Naive thymus-derived CD8-positive, alpha-beta T cell (primary cell): Measurements from ENCODE around the gene MINK1. TPM values are rescaled to one million over a fixed set of nuclear protein-coding genes. Genes with fewer than 3 reads are reported as not detected.
"Not testable (repeated sequence)": the region's sequence is repeated elsewhere in the genome, so short reads cannot be mapped to it uniquely, and the experiment has no call there.

Experiments
- ATAC-seq, 2 donors: fragments of 150-1000 bp; cut with Tn5 transposase in 1 of 2; sonication (Bioruptor Pico), chemical (Tn5 transposase) in 1 of 2; 1 replicate in 1 of 2; 2 replicates in 1 of 2; pipeline ENCODE4 v1.10.0; 2021; ENCODE audit warnings: mild to moderate bottlenecking in 2 of 2, moderate library complexity in 2 of 2
- POLR2A ChIA-PET: fragments of 350-600 bp; sonication (Branson Sonifier 250); formaldehyde crosslinking; loops from one replicate; lab custom pipeline; 2021; ENCODE audit warnings: antibody characterized with exemption; lab: Charles Lee
- DNase-seq, 10 donors: peaks; one replicate each; pipeline versions ENCODE4 v3.0.0 to v3.0.0-alpha.2; 2020 to 2022
- H3K27ac Mint-ChIP-seq, 10 donors: one replicate each; pipeline ENCODE4 v1.8.0; 2020 to 2022; ENCODE audit warnings: mild to moderate bottlenecking in 10 of 10, mixed read lengths in 10 of 10, moderate library complexity in 4 of 10, inconsistent platforms in 1 of 10
- H3K27me3 Mint-ChIP-seq, 5 donors: one replicate each; pipeline ENCODE4 v1.8.0; 2021 to 2022; ENCODE audit warnings: mixed read lengths in 5 of 5
- H3K36me3 Mint-ChIP-seq, 3 donors: one replicate each; pipeline ENCODE4 v1.8.0; 2020 to 2022; ENCODE audit warnings: mixed read lengths in 3 of 3, mild to moderate bottlenecking in 2 of 3, inconsistent platforms in 1 of 3
- H3K4me1 Mint-ChIP-seq, 4 donors: one replicate each; pipeline ENCODE4 v1.8.0; 2021 to 2022; ENCODE audit warnings: mixed read lengths in 4 of 4
- H3K4me3 Mint-ChIP-seq, 10 donors: one replicate each; pipeline ENCODE4 v1.8.0; 2020 to 2022; ENCODE audit warnings: mild to moderate bottlenecking in 10 of 10, mixed read lengths in 10 of 10, moderate library complexity in 6 of 10, inconsistent platforms in 1 of 10
- H3K9me3 Mint-ChIP-seq, 9 donors: one replicate each; pipeline ENCODE4 v1.8.0; 2020 to 2022; ENCODE audit warnings: mixed read lengths in 9 of 9, mild to moderate bottlenecking in 3 of 9, inconsistent platforms in 1 of 9, moderate library complexity in 1 of 9
- polyA plus RNA-seq, 3 donors: library from polyadenylated mRNA; unstranded; fragments of 300-500 nt; fragmentation: Illumina TruSeq; gene quantifications; one replicate each; pipeline ENCODE4 v1.2.3, GENCODE V29; 2021
- total RNA-seq, 8 experiments: library from RNA in 2 of 8; stranded (reverse) in 2 of 8; gene quantifications; one replicate each; pipeline ENCODE4 v1.2.3 and lab custom pipeline; 2021 to 2026

MINK1 gene
- total and polyA plus RNA-seq, 5 experiments from 2014 or later = 4.1 to 117 (median 12.9) TPM

DNA sequence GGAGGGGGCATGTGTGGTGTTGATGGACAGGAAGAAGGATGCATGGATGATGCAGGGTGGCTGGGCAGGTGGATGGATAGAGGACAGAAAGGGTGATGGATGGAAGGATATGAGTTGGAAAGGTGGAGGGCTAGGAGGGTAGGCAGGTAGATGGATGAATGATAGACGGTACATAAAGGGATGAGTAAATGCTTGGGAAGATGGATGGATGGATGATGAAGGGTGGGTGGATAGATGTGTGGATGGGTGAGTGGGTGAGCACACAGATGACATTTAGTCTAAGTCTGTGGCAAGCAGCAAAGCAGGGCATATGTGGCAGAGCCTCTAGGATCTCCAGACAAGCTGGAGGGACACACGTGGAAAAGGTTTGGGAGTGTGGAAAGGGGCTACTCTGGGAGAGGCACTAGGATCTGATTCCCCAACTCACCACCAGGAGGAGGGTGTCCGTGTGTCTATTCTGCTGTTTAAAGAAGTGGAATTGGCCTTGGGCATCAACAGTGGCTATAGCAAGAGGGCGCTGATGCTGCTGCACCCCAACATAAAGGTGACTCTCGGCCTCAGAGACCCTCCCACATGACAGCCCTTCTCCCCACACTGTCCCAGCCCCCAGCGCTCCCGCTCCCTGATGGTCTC lies 18.0 kb upstream of the MINK1 start:
- H3K36me3 Mint-ChIP-seq = peaks cover 0 to 14% (median 2%) of the 10 kb centered on the region in 3 donors
- ATAC-seq = no peak
- peaks cover 0 to 7% (median 2%) of the 10 kb centered on the region in 4 donors for H3K4me1 Mint-ChIP-seq
- no peak overlapping the region for H3K4me3 Mint-ChIP-seq
- no peaks in the 10 kb centered on the region for H3K27me3 Mint-ChIP-seq
- POLR2A ChIA-PET = no interaction called here
- H3K9me3 Mint-ChIP-seq = no peaks in the 10 kb centered on the region
- no peak for DNase-seq
- H3K27ac Mint-ChIP-seq = no peak overlapping the region

DNA sequence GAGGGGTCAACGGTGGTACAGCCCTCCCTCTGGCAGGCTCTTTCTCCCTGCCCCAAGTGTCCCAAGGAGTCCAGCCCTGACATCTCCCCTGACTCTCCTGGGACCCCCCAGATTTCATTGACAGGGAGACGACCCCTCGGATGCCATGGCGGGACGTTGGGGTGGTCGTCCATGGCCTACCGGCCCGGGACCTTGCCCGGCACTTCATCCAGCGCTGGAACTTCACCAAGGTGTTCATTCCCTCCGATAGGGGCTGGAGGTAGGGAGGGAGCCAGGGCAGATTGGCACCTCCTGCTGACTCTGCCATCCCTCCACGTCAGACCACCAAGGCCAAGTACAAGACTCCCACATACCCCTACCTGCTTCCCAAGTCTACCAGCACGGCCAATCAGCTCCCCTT lies 16.3 kb upstream of the MINK1 start:
- no peaks in the 10 kb centered on the region for H3K9me3 Mint-ChIP-seq
- H3K27ac Mint-ChIP-seq = no peak overlapping the region
- ATAC-seq = no peak
- POLR2A ChIA-PET = no interaction called here
- no peak for DNase-seq
- no peak overlapping the region for H3K4me3 Mint-ChIP-seq
- peaks cover 0 to 3% (median under 1%) of the 10 kb centered on the region in 4 donors for H3K4me1 Mint-ChIP-seq
- H3K27me3 Mint-ChIP-seq = no peaks in the 10 kb centered on the region
- H3K36me3 Mint-ChIP-seq = peaks cover 0 to 12% (median 2%) of the 10 kb centered on the region in 3 donors

DNA sequence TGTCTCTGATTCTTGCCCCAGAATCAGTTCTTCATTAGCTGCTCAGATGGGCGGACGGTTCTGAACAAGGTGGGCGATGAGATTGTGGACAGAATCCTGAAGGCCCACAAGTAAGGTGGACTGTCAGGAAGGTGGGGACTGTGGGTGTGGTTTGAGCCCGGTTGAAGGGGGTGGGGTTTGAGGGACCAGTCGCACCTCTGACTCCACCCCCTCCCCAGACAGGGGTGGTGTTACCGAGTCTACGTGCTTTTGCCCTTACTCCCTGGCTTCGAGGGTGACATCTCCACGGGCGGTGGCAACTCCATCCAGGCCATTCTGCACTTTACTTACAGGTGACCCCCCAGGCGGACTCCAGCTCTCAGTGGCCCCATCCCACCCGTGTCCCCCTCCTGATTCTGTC lies 14.9 kb upstream of the MINK1 start:
- H3K4me3 Mint-ChIP-seq = no peak overlapping the region
- peaks cover 0 to 1% (median 0%) of the 10 kb centered on the region in 4 donors for H3K4me1 Mint-ChIP-seq
- no peaks in the 10 kb centered on the region for H3K27me3 Mint-ChIP-seq
- no peak overlapping the region for H3K27ac Mint-ChIP-seq
- DNase-seq (no peak), ATAC-seq (no peak)
- no peaks in the 10 kb centered on the region for H3K9me3 Mint-ChIP-seq
- peaks cover 0 to 15% (median 2%) of the 10 kb centered on the region in 3 donors for H3K36me3 Mint-ChIP-seq
- POLR2A ChIA-PET = no interaction called here

DNA sequence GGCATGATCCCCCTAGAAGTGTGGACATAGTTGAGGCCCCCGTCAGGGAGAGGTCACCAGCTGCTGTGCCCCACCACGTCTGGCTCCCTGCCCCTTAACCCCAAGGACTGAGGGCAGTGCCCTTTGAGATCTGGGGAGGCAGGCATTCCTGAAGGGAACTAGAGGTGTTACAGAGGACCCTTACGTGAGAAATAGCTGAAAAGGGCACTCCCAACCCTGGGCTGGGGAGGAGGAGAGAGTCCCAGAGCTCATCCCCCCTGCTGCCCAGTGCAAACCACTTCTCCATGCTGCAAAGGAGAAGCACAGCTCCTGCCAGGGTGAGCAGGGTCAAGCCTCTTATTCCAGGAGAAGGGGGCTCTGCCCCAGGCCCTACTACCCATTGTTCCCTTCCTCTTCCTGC lies 10.3 kb upstream of the MINK1 start:
- no peaks in the 10 kb centered on the region for H3K27me3 Mint-ChIP-seq
- peaks cover 0 to 6% (median 0%) of the 10 kb centered on the region in 3 donors for H3K36me3 Mint-ChIP-seq
- ATAC-seq (no peak), DNase-seq (no peak)
- H3K4me1 Mint-ChIP-seq = no peaks in the 10 kb centered on the region
- no peaks in the 10 kb centered on the region for H3K9me3 Mint-ChIP-seq
- no peak overlapping the region for H3K27ac Mint-ChIP-seq
- no peak overlapping the region for H3K4me3 Mint-ChIP-seq
- POLR2A ChIA-PET = interaction anchor here (0.6 kb wide), 1 partner anchor 39 kb away, joined by 3 read pairs; no protein-coding TSS in a partner anchor

- no peak for ATAC-seq
- DNase-seq = no peak
- H3K4me3 Mint-ChIP-seq = no peak overlapping the region
- peaks cover 0 to 6% (median 0%) of the 10 kb centered on the region in 3 donors for H3K36me3 Mint-ChIP-seq
- no peaks in the 10 kb centered on the region for H3K9me3 Mint-ChIP-seq
- H3K27me3 Mint-ChIP-seq = peaks cover 0 to 1% (median 0%) of the 10 kb centered on the region in 5 donors
- no peaks in the 10 kb centered on the region for H3K4me1 Mint-ChIP-seq
- POLR2A ChIA-PET = interaction anchor here (0.6 kb wide), 1 partner anchor 40 kb away, joined by 3 read pairs; no protein-coding TSS in a partner anchor
- H3K27ac Mint-ChIP-seq = no peak overlapping the region
Observed at GRCh38 chr17:4823373-4824089, 9.6 kb upstream of the MINK1 start.

- Mint-ChIP-seq H3K36me3 (no peaks in the 10 kb centered on the region), H3K27ac (no peak overlapping the region), H3K9me3 (no peaks in the 10 kb centered on the region), H3K4me3 (no peak overlapping the region), H3K4me1 (no peaks in the 10 kb centered on the region), H3K27me3 (peaks cover 0 to 1% (median 0%) of the 10 kb centered on the region in 5 donors)
- DNase-seq (no peak), ATAC-seq (no peak)
- POLR2A ChIA-PET = no interaction called here
Observed at GRCh38 chr17:4827399-4827798, 5.7 kb upstream of the MINK1 start.

DNA sequence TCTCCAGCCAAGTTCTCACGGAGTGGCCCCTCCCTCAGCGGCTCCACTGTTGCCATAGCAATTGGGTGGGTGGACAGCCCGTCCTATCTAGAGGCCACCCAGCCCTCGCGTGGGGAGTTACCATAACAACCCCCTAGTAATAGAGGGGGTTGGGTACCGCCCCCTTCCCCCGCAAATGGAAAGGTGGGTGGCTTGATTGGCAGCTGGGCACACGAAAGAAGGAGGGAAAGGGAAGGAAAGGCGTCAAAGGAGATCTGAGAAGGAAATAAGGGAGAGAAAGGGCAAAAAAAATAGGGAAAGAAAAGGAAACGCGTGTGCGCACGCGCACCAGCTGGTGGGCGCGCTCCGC lies 337 bp upstream of the MINK1 start:
- Mint-ChIP-seq H3K4me3 (peak overlapping the region; percentile 90 to 97 (median 93)), H3K27ac (peak overlapping the region; percentile 85 to 98 (median 94))
- H3K36me3 Mint-ChIP-seq = not testable (repeated sequence)

GRCh38 chr17:4833941-4834680 lies 971 bp downstream of the MINK1 start:
- POLR2A ChIA-PET = interaction anchor here (1.0 to 2.7 kb wide), 5 partner anchors 27 to 124 kb away, joined by 3 to 9 read pairs (median 6); partner anchors contain the start of genes ARRB2, GLTPD2, PLD2 and PSMB6
- Mint-ChIP-seq H3K36me3 (peaks cover 0 to 7% (median under 1%) of the 10 kb centered on the region in 3 donors), H3K27ac (peak overlapping the region; percentile 53 to 96 (median 80)), H3K9me3 (no peaks in the 10 kb centered on the region), H3K27me3 (no peaks in the 10 kb centered on the region), H3K4me3 (peak overlapping the region; percentile 86 to 98 (median 90)), H3K4me1 (peaks cover 24 to 49% (median 36%) of the 10 kb centered on the region in 4 donors)
- ATAC-seq = no peak
- DNase-seq = peak in 2 of 10 donors; percentile 9 to 23

More for the DNA sequence above, 337 bp upstream of the MINK1 start:
- H3K4me1 Mint-ChIP-seq = peaks cover 22 to 39% (median 31%) of the 10 kb centered on the region in 4 donors
- not testable (repeated sequence) for H3K9me3 Mint-ChIP-seq, DNase-seq, H3K27me3 Mint-ChIP-seq
- POLR2A ChIA-PET = interaction anchor here (0.6 to 2.7 kb wide), 5 partner anchors 13 to 122 kb away, joined by 3 to 9 read pairs (median 4); partner anchors contain the start of genes ARRB2, GLTPD2 and PSMB6
- peak; percentile 21 to 32 for ATAC-seq

DNA sequence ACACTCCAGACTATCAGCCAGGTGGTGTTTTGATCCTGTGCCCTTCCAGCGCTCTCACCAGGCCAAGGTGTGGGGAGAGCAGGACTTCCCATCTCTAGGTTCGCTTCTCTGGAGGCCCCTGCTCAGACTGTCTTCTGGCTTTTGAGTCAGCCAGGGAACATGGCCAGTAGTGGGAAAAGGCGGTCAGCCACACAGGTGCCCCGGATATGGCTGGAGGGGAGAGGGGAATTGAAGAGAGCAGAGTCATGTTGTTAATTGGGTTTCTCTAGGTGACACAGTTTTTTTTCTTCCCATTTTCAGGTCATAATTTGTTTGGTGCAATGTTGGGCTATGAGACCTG lies 1.5 kb downstream of the MINK1 start:
- peaks cover 0 to 11% (median 4%) of the 10 kb centered on the region in 3 donors for H3K36me3 Mint-ChIP-seq

DNA sequence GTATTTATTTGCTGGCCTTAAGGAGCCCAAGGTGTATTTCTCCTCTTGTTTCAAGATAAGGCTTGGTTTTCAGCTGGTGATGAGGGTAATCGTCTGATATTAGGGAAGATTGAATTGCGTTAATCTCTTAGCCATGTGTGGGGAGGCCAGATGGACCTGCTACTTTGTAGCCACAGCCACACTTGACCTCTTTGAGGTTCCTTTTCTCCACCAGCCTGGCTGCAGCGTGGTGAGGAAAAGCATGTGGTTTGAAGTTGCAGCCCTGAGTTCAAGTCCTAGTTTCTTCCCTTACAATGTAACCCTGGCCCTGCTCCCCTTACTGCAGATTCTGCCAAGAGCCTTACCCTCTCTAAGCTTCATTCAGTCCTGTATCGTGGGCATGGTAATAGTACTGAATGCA lies 3.1 kb downstream of the MINK1 start:
- peak overlapping the region in 9 of 10 donors; percentile 6 to 87 (median 45) for H3K27ac Mint-ChIP-seq
- peak overlapping the region in 8 of 10 donors; percentile 38 to 91 (median 56) for H3K4me3 Mint-ChIP-seq
- no peaks in the 10 kb centered on the region for H3K27me3 Mint-ChIP-seq
- H3K9me3 Mint-ChIP-seq = no peaks in the 10 kb centered on the region
- H3K36me3 Mint-ChIP-seq = peaks cover 0 to 15% (median 4%) of the 10 kb centered on the region in 3 donors
- DNase-seq = no peak
- ATAC-seq = no peak
- peaks cover 41 to 70% (median 57%) of the 10 kb centered on the region in 4 donors for H3K4me1 Mint-ChIP-seq
- POLR2A ChIA-PET = interaction anchor here (0.8 kb wide), 1 partner anchor 13 kb away, joined by 3 read pairs; no protein-coding TSS in a partner anchor

More for the DNA sequence above, 1.5 kb downstream of the MINK1 start:
- peak overlapping the region in 9 of 10 donors; percentile 53 to 93 (median 79) for H3K27ac Mint-ChIP-seq
- ATAC-seq (no peak), DNase-seq (no peak)
- peaks cover 29 to 55% (median 42%) of the 10 kb centered on the region in 4 donors for H3K4me1 Mint-ChIP-seq
- no peaks in the 10 kb centered on the region for H3K27me3 Mint-ChIP-seq
- peak overlapping the region; percentile 86 to 98 (median 90) for H3K4me3 Mint-ChIP-seq
- POLR2A ChIA-PET = interaction anchor here (1.3 to 2.7 kb wide), 4 partner anchors 28 to 124 kb away, joined by 5 to 9 read pairs (median 7); partner anchors contain the start of genes ARRB2, GLTPD2, PLD2 and PSMB6
- H3K9me3 Mint-ChIP-seq = no peaks in the 10 kb centered on the region

DNA sequence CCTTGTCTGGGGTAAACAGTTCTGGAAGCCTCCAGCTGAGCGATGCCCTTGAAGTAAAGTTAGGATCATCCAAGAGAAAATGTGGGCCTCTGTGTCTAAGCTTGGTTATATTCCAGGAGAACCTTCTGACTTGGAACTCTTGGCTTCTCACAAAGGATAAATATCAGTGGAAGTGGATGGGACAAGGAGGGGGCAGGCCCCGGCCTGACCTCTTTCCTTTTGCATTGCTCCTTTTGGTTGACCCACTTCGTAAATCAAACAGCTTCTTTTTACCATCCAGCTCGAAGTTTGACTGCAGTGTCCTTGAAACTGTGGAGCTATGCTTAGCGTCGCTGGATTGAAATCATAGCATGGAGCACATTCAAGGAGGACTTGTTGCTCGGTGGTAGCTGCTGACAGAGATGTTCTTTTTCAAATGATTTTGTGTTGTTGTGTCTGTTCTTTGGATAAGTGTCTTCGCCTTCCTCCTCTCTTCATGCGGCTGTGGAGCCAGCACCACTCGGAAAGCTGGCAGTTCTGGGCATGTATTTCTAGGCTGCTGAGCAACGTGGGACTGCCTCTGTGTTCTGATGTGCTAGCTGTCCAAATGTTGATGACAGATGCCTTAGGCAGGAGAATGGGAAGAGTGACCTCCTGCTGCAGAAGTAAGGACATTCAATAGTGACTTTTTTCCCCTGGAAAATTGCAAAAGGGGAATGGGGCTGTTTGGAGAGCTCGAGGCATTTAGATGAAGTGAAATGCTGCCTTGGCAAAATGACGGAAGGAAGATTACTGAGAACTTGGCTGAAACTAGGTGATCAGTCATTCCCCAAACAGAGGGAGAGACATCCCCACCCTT lies 4.5 kb downstream of the MINK1 start:
- no peak for ATAC-seq
- H3K4me3 Mint-ChIP-seq = peak overlapping the region in 1 of 10 donors; percentile 46
- H3K9me3 Mint-ChIP-seq = no peaks in the 10 kb centered on the region
- DNase-seq = no peak
- H3K27ac Mint-ChIP-seq = peak overlapping the region in 2 of 10 donors; percentile 20 to 57
- POLR2A ChIA-PET = interaction anchor here (0.6 to 1.7 kb wide), 4 partner anchors 13 to 68 kb away, joined by 3 read pairs; no protein-coding TSS in a partner anchor
- H3K4me1 Mint-ChIP-seq = peaks cover 43 to 78% (median 63%) of the 10 kb centered on the region in 4 donors
- peaks cover 0 to 15% (median 4%) of the 10 kb centered on the region in 3 donors for H3K36me3 Mint-ChIP-seq
- H3K27me3 Mint-ChIP-seq = no peaks in the 10 kb centered on the region
